Skeletal muscle tissue (tissue), 2 donors: ENCODE data around the gene RIPK4. TPM values are rescaled to one million over a fixed set of nuclear protein-coding genes. Genes with fewer than 3 reads are reported as not detected.

ENCODE experiments used
- small RNA-seq: library from RNA; depleted of rRNA; stranded (forward); fragments of <200 nt; gene quantifications from one replicate; pipeline ENCODE3, GENCODE V24; 2014
- total RNA-seq: library from RNA; depleted of rRNA; stranded (reverse); fragments of >200 nt; gene quantifications from one replicate; pipeline ENCODE4 v1.2.3, GENCODE V29; 2014

The RIPK4 gene
- total RNA-seq, 1 donor from 2014 or later = under 0.01 TPM

Small RNA genes within 50 kb of the gene (small RNA-seq; reads per million reads assigned to genes)
- not detected for gene MIR6814

Other genes starting within 250 kb of the RIPK4 start
- gene PRDM15, start 112.3 kb upstream of the RIPK4 start, total RNA-seq = 2.6 TPM
- 7.3 TPM for gene C2CD2, start 187.0 kb upstream of the RIPK4 start, total RNA-seq
- gene ZBTB21, start 243.3 kb upstream of the RIPK4 start, total RNA-seq = 3.7 TPM